SK-N-MC (cell line): ENCODE results near the gene SMAD3.
"Not testable (repeated sequence)": the region's sequence is repeated elsewhere in the genome, so short reads cannot be mapped to it uniquely, and the experiment has no call there.

Experiments
- DNase-seq: peaks from one replicate; pipeline ENCODE4 v3.0.0-alpha.2; 2011; ENCODE audit warnings: low read depth, low spot score
- H3K27ac ChIP-seq: fragments of 200-600 bp; sonication (generic); 2 replicates; pipeline ENCODE4 v1.5.1; 2016; ENCODE audit warnings: mixed run types
- H3K36me3 ChIP-seq: fragments of 200-600 bp; sonication (generic); 2 replicates; pipeline ENCODE4 v1.6.1; 2017; ENCODE audit warnings: antibody characterized with exemption, low read length, mixed read lengths; ENCODE audit not compliant: insufficient read depth
- H3K4me3 ChIP-seq: fragments of 200-600 bp; sonication (generic); 2 replicates; pipeline ENCODE4 v1.5.1; 2016
- H3K9ac ChIP-seq: fragments of 200-600 bp; sonication (generic); 2 replicates; pipeline ENCODE4 v1.8.0; 2017; ENCODE audit warnings: mixed run types, mixed read lengths; ENCODE audit not compliant: insufficient read length
- H3K9me3 ChIP-seq: fragments of 200-600 bp; sonication (generic); 2 replicates; pipeline ENCODE4 v1.6.1; 2017; ENCODE audit warnings: low read depth, mild to moderate bottlenecking, antibody characterized with exemption, low read length, moderate library complexity, mixed read lengths
- EZH2 ChIP-seq: fragments of 200-600 bp; sonication (generic); IDR thresholded peaks from one replicate; pipeline ENCODE4 v1.6.1; 2017; ENCODE audit warnings: antibody characterized with exemption
- FOXP2 ChIP-seq: optimal IDR thresholded peaks from 2 replicates; pipeline ENCODE3; 2011; ENCODE audit warnings: mild to moderate bottlenecking, moderate library complexity; ENCODE audit not compliant: insufficient read depth; ENCODE audit errors: extremely low read length, control extremely low read depth
- POLR2AphosphoS5 ChIP-seq: IDR thresholded peaks from 2 replicates; pipeline ENCODE4 v1.6.1; 2012; ENCODE audit warnings: mild to moderate bottlenecking, low read depth, low read length, borderline replicate concordance

The SMAD3 gene

DNA sequence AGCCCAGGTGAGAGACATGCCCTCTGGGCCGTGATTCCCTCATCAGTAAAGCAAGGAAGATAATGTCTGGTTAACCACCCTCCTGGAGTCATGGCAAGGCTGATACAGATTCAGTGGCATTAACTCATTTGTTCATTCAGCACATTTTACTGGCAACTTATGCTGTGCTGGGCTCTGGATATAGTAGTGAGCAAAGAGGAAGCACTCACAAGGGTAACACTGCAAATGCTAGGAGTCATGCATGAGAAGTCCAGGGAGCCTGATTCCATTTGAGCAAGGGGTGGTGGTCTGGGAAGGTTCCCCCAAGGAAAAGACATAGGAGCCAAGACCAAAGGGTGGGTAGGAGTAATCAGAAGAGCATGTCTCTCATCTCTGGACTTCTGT is 50.2 kb downstream of the SMAD3 start:
- no peak for TF ChIP-seq POLR2AphosphoS5
- TF ChIP-seq EZH2 = no peak
- no peak for TF ChIP-seq FOXP2
- Histone ChIP-seq H3K4me3 (no peak overlapping the region), H3K9ac (no peak overlapping the region), H3K9me3 (peaks cover 6% of the 10 kb centered on the region; the same call in 1 of the 2 replicates), H3K36me3 (no peaks in the 10 kb centered on the region), H3K27ac (no peak overlapping the region)
- DNase-seq = no peak

GRCh38 chr15:67116742-67117141 is 51.3 kb downstream of the SMAD3 start:
- DNase-seq = no peak
- TF ChIP-seq POLR2AphosphoS5 = no peak
- TF ChIP-seq FOXP2 = no peak
- TF ChIP-seq EZH2 = no peak
- Histone ChIP-seq H3K9ac (no peak overlapping the region), H3K36me3 (no peaks in the 10 kb centered on the region), H3K4me3 (no peak overlapping the region), H3K27ac (no peak overlapping the region), H3K9me3 (no peaks in the 10 kb centered on the region)

- H3K9me3 ChIP-seq = no peaks in the 10 kb centered on the region
- H3K4me3 ChIP-seq = no peak overlapping the region
- no peak overlapping the region for H3K27ac ChIP-seq
- H3K36me3 ChIP-seq = no peaks in the 10 kb centered on the region
- TF ChIP-seq FOXP2 = no peak
- TF ChIP-seq POLR2AphosphoS5 = no peak
- no peak for TF ChIP-seq EZH2
- H3K9ac ChIP-seq = no peak overlapping the region
- no peak for DNase-seq
These were observed 52.0 kb downstream of the SMAD3 start for GRCh38 chr15:67117370-67117769.

- Histone ChIP-seq H3K4me3 (no peak overlapping the region), H3K27ac (no peak overlapping the region), H3K9ac (no peak overlapping the region), H3K36me3 (no peaks in the 10 kb centered on the region), H3K9me3 (no peaks in the 10 kb centered on the region)
- no peak for TF ChIP-seq FOXP2
- DNase-seq = no peak
These were observed 53.4 kb downstream of the SMAD3 start for GRCh38 chr15:67118808-67119207.

DNA sequence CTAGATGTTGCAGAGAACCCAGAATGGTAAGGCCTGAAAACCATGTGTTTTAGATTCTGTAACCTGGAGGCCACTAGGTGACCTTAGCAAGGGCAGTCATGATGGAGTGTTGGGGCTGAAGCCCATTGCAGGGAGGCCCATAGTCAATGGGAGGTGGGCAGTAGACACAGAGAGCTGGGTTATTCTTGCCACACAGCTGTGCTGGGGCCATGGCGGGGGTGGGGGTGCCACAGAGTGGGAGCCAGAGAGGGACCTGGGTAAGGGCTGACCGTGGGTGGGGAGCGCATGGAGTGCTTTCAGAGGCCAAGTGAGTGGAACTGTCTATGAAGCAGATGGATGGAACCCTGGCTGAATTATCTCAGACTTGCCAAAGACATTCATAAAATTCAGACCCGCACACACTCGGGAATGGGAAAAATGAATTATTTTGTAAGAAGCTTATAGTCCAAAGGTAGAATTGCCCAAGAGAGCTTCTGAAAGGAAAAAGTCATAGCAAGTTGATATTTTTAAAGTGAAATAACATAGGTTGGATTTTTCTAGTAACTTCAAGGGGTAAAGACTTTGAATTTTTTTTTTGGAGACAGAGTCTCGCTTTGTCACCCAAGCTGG is 53.9 kb downstream of the SMAD3 start:
- H3K36me3 ChIP-seq = no peaks in the 10 kb centered on the region
- DNase-seq = no peak
- H3K27ac ChIP-seq = no peak overlapping the region
- TF ChIP-seq EZH2 (no peak), FOXP2 (no peak), POLR2AphosphoS5 (no peak)
- H3K9me3 ChIP-seq = no peaks in the 10 kb centered on the region
- H3K4me3 ChIP-seq = no peak overlapping the region
- H3K9ac ChIP-seq = no peak overlapping the region

- no peak overlapping the region for H3K27ac ChIP-seq
- TF ChIP-seq FOXP2 (no peak), EZH2 (no peak), POLR2AphosphoS5 (no peak)
- H3K36me3 ChIP-seq = no peaks in the 10 kb centered on the region
- H3K4me3 ChIP-seq = no peak overlapping the region
- H3K9me3 ChIP-seq = no peaks in the 10 kb centered on the region
- DNase-seq = no peak
- no peak overlapping the region for H3K9ac ChIP-seq
These were observed 54.8 kb downstream of the SMAD3 start for GRCh38 chr15:67120009-67120838.

GRCh38 chr15:67120839-67121643 is 55.6 kb downstream of the SMAD3 start:
- Histone ChIP-seq H3K36me3 (no peaks in the 10 kb centered on the region), H3K27ac (no peak overlapping the region), H3K4me3 (no peak overlapping the region), H3K9ac (no peak overlapping the region), H3K9me3 (no peaks in the 10 kb centered on the region)
- DNase-seq = no peak
- TF ChIP-seq EZH2 = no peak
- TF ChIP-seq POLR2AphosphoS5 = no peak
- TF ChIP-seq FOXP2 = no peak

DNA sequence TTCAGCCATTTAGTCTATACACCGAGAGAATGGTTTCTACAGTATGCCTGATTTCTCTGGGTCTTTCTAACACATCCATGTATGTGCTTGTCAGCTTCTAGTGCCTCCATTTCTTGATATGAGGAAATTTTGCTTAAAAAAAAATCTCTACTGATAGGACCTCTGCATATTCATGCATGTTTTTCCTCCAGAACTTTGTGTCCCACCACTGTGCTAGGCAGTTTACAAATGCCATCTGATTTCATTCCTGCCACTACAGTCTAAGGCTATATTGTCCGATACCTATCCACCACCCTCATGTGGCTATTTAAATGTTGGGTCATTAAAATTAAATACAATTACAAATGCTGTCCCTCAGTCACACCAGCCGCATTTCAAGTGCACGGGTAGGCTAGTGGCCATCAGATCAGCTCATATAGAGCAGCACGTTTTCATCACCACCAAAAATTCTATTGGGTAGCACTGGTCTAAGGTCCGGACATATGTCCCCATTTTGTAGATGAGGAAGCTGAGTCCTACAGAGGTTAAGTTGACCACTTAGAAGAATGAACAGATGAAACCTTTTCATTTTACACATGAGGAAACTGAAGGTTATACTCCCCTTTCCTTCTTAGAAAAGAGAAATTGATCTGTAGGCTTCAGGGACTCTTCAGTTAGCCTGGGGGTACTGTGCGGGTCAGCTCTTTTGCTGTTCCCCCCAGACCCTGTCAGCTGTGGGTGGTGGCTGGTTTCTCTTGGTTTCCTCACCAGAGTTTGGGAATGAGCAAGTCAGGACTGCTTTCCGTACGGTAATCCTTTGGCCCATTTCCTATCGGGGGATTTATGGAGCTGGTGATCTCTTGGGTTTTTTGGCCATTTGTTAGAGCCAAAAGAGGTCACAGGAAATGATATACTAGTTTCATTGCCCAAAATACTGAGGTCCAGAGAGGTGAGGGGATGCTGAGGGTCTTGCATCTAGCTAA is 56.5 kb downstream of the SMAD3 start:
- H3K9me3 ChIP-seq = no peaks in the 10 kb centered on the region
- no peak overlapping the region for H3K9ac ChIP-seq
- no peak overlapping the region for H3K27ac ChIP-seq
- no peak for DNase-seq
- TF ChIP-seq FOXP2 = no peak
- no peak for TF ChIP-seq POLR2AphosphoS5
- no peak for TF ChIP-seq EZH2
- no peak overlapping the region for H3K4me3 ChIP-seq
- no peaks in the 10 kb centered on the region for H3K36me3 ChIP-seq

GRCh38 chr15:67122816-67123215 is 57.4 kb downstream of the SMAD3 start:
- not testable (repeated sequence) for DNase-seq, H3K27ac ChIP-seq, H3K36me3 ChIP-seq, H3K9ac ChIP-seq, H3K4me3 ChIP-seq, H3K9me3 ChIP-seq

DNA sequence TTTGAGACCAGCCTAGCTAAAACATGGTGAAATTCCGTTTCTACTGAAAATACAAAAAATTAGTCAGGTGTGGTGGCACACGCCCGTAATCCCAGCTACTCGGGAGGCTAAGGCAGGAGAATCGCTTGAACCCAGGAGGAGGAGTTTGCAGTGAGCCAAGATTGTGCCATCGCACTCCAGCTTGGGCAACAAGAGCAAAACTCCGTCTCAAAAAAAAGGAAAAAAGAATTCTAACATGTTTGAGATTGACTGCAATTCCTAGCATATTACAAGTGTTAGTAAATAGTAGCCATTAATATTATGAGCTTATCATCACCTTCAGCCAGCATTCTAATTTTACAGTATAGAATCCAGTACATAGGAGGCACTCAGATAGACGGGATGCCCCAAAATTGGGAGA is 57.9 kb downstream of the SMAD3 start:
- DNase-seq, H3K4me3 ChIP-seq, H3K27ac ChIP-seq, H3K9ac ChIP-seq, H3K36me3 ChIP-seq, H3K9me3 ChIP-seq: not testable (repeated sequence)
